Measurements from ENCODE around the gene CCDC82.

DNA sequence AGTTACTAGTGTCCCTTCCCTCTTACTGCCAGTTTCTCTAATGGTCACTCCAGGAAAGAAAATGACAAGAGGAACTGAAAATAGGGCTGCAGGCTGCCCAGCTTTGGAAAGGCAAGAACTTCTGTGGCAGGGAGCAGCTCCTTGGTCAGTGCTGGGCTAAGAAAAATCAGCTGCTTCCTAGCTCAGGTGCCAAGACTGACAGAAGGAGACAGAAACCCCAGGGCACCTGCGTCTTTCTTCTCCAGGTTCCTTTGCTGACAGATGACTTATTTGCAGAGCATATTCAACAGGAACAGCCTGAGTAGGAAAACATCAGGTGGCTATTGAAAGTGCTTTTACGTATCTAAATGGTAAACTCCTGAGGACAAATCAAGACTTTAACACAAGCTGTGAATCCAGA, 72.1 kb downstream of the CCDC82 start:
- TF ChIP-seq, protein P1, sequence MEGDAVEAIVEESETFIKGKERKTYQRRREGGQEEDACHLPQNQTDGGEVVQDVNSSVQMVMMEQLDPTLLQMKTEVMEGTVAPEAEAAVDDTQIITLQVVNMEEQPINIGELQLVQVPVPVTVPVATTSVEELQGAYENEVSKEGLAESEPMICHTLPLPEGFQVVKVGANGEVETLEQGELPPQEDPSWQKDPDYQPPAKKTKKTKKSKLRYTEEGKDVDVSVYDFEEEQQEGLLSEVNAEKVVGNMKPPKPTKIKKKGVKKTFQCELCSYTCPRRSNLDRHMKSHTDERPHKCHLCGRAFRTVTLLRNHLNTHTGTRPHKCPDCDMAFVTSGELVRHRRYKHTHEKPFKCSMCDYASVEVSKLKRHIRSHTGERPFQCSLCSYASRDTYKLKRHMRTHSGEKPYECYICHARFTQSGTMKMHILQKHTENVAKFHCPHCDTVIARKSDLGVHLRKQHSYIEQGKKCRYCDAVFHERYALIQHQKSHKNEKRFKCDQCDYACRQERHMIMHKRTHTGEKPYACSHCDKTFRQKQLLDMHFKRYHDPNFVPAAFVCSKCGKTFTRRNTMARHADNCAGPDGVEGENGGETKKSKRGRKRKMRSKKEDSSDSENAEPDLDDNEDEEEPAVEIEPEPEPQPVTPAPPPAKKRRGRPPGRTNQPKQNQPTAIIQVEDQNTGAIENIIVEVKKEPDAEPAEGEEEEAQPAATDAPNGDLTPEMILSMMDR (IDR thresholded peaks at IDR 0.05), result no peak
- no peak for TF ChIP-seq EP300 (IDR thresholded peaks at IDR 0.05)
- TF ChIP-seq POLR2A (IDR thresholded peaks at IDR 0.05), result no peak
- no peak for TF ChIP-seq POLR2AphosphoS5 (IDR thresholded peaks at IDR 0.05)

Measured in suprapubic skin (tissue), 4 donors.